Breast epithelium (tissue), 3 donors: Measurements from ENCODE around the gene GTPBP6.

ENCODE experiments used
- CTCF ChIP-seq, 3 donors: fragments of 450-650 bp; IDR thresholded peaks; one replicate each; pipeline ENCODE4 v1.5.1; 2016 to 2017; ENCODE audit warnings: antibody characterized with exemption in 3 of 3, mild to moderate bottlenecking in 3 of 3, moderate library complexity in 3 of 3
- POLR2A ChIP-seq: fragments of 450-650 bp; IDR thresholded peaks from one replicate; pipeline ENCODE4 v1.6.1; 2016; ENCODE audit warnings: antibody characterized with exemption, mild to moderate bottlenecking, moderate library complexity

GRCh38 chrX:314049-314448 lies 4.5 kb downstream of the GTPBP6 start:
- TF ChIP-seq POLR2A (no peak), CTCF (IDR thresholded peaks at IDR 0.05) (no peak)
